Renal cortical epithelial cell (primary cell): ENCODE measurements around the gene GATAD2A. TPM values are rescaled to one million over a fixed set of nuclear protein-coding genes. Genes with fewer than 3 reads are reported as not detected.
"Not testable (repeated sequence)": the region's sequence is repeated elsewhere in the genome, so short reads cannot be mapped to it uniquely, and the experiment has no call there.

ENCODE experiments used
- DNase-seq: peaks from one replicate; pipeline ENCODE4 v3.0.0-alpha.2; 2011; ENCODE audit warnings: low read depth
- total RNA-seq: library from RNA; depleted of rRNA; stranded (reverse); fragments of >200 nt; gene quantifications from 2 replicates; pipeline ENCODE4 v1.2.3, GENCODE V29; 2014

GATAD2A gene
- total RNA-seq: 44.1 and 93.9 TPM in 2 replicates

GRCh38 chr19:19404879-19405860 is at the start of gene GATAD2A:
TSS of gene GATAD2A (plus strand) at chr19:19405675. CDS start at chr19:19465346, 59,671 bp downstream.
- DNase-seq: peak; percentile 80

- no peak for DNase-seq
Observed at GRCh38 chr19:19356500-19356899, 49.0 kb upstream of the GATAD2A start.

GRCh38 chr19:19356901-19357566 is 48.4 kb upstream of the GATAD2A start:
- no peak for DNase-seq

- DNase-seq: peak; percentile 78
Observed at GRCh38 chr19:19361075-19361594, 44.3 kb upstream of the GATAD2A start.

GRCh38 chr19:19362075-19362474 is 43.4 kb upstream of the GATAD2A start:
- DNase-seq: no peak

GRCh38 chr19:19366434-19367396 is 38.8 kb upstream of the GATAD2A start:
- peak; percentile 74 for DNase-seq

GRCh38 chr19:19368087-19368486 is 37.4 kb upstream of the GATAD2A start:
- no peak for DNase-seq

GRCh38 chr19:19371059-19371458 is 34.4 kb upstream of the GATAD2A start:
- DNase-seq: no peak

GRCh38 chr19:19372656-19373416 is 32.6 kb upstream of the GATAD2A start:
- no peak for DNase-seq

GRCh38 chr19:19379527-19379926 is 25.9 kb upstream of the GATAD2A start:
- no peak for DNase-seq

GRCh38 chr19:19380316-19380715 is 25.2 kb upstream of the GATAD2A start:
- DNase-seq: not testable (repeated sequence)

GRCh38 chr19:19381007-19381926 is 24.2 kb upstream of the GATAD2A start:
- DNase-seq: no peak

GRCh38 chr19:19382118-19382517 is 23.4 kb upstream of the GATAD2A start:
- no peak for DNase-seq

GRCh38 chr19:19384486-19384885 is 21.0 kb upstream of the GATAD2A start:
- no peak for DNase-seq

- DNase-seq: peak; percentile 98
Observed at GRCh38 chr19:19385131-19385895, 20.2 kb upstream of the GATAD2A start.

- no peak for DNase-seq
Observed at GRCh38 chr19:19385896-19386869, 19.3 kb upstream of the GATAD2A start.

GRCh38 chr19:19387108-19387507 is 18.4 kb upstream of the GATAD2A start:
- no peak for DNase-seq
